GM23338 (cell line): ENCODE measurements around the gene CHRNA7. TPM values are rescaled to one million over a fixed set of nuclear protein-coding genes. Genes with fewer than 3 reads are reported as not detected.

Source experiments
- ATAC-seq: fragments of 200-7000 bp; cut with Tn5 transposase; 3 replicates; pipeline ENCODE4 v1.9.1; 2020
- DNase-seq: peaks from one replicate; pipeline ENCODE4 v3.0.0-alpha.2; 2015; ENCODE audit warnings: low spot score
- H2AFZ ChIP-seq: fragments of 200-600 bp; sonication (generic); 2 replicates; pipeline ENCODE4 v1.8.0; 2016; ENCODE audit warnings: antibody characterized with exemption, mild to moderate bottlenecking, moderate library complexity
- H3F3A ChIP-seq: fragments of 200-600 bp; sonication (generic); replicated peaks from 2 replicates; pipeline ENCODE4 v1.8.0; 2017; ENCODE audit warnings: antibody characterized with exemption, mixed run types, low read depth
- H3K27ac ChIP-seq: fragments of 200-600 bp; sonication (generic); 2 replicates; pipeline ENCODE4 v1.6.1; 2016; ENCODE audit warnings: low read depth
- H3K27me3 ChIP-seq: fragments of 200-600 bp; sonication (generic); 2 replicates; pipeline ENCODE4 v1.8.0; 2016; ENCODE audit warnings: mild to moderate bottlenecking, mixed run types, moderate library complexity; ENCODE audit not compliant: insufficient read depth
- H3K36me3 ChIP-seq: fragments of 200-600 bp; sonication (generic); 2 replicates; pipeline ENCODE4 v1.8.0; 2016; ENCODE audit warnings: mild to moderate bottlenecking; ENCODE audit not compliant: insufficient read depth
- H3K4me1 ChIP-seq: fragments of 200-600 bp; sonication (generic); 2 replicates; pipeline ENCODE4 v1.8.0; 2016; ENCODE audit warnings: mild to moderate bottlenecking, moderate library complexity; ENCODE audit not compliant: insufficient read depth
- H3K4me2 ChIP-seq: fragments of 200-600 bp; sonication (generic); 2 replicates; pipeline ENCODE4 v1.7.1; 2017; ENCODE audit warnings: mixed run types
- H3K4me3 ChIP-seq: fragments of 200-600 bp; sonication (generic); 2 replicates; pipeline ENCODE4 v1.6.1; 2016; ENCODE audit warnings: mixed run types
- H3K79me2 ChIP-seq: fragments of 200-600 bp; sonication (generic); replicated peaks from 2 replicates; pipeline ENCODE4 v1.8.0; 2017; ENCODE audit warnings: mild to moderate bottlenecking; ENCODE audit not compliant: insufficient read depth
- H3K9me2 ChIP-seq: fragments of 200-600 bp; sonication (generic); 2 replicates; pipeline ENCODE4 v1.8.0; 2017; ENCODE audit not compliant: insufficient read depth
- H4K20me1 ChIP-seq: fragments of 200-600 bp; sonication (generic); replicated peaks from 2 replicates; pipeline ENCODE4 v1.8.0; 2017; ENCODE audit warnings: mild to moderate bottlenecking; ENCODE audit not compliant: insufficient read depth
- H3K27ac Mint-ChIP-seq: 2 replicates; pipeline ENCODE4 v1.8.0; 2020; ENCODE audit warnings: inconsistent platforms, mild to moderate bottlenecking, moderate library complexity, mixed read lengths
- H3K27me3 Mint-ChIP-seq: 3 replicates; pipeline ENCODE4 v1.8.0; 2022; ENCODE audit warnings: low read depth, mild to moderate bottlenecking, moderate library complexity, mixed read lengths, inconsistent platforms; ENCODE audit not compliant: insufficient read depth, poor library complexity
- H3K36me3 Mint-ChIP-seq: 3 replicates; pipeline ENCODE4 v1.8.0; 2021; ENCODE audit warnings: low read depth, mild to moderate bottlenecking, inconsistent platforms, moderate library complexity, mixed read lengths
- H3K4me1 Mint-ChIP-seq: 3 replicates; pipeline ENCODE4 v1.8.0; 2020; ENCODE audit warnings: mild to moderate bottlenecking, inconsistent platforms, mixed read lengths
- H3K4me3 Mint-ChIP-seq: 3 replicates; pipeline ENCODE4 v1.8.0; 2021; ENCODE audit warnings: moderate library complexity, mild to moderate bottlenecking, inconsistent platforms, mixed read lengths
- H3K9me3 Mint-ChIP-seq: 3 replicates; pipeline ENCODE4 v1.8.0; 2020; ENCODE audit warnings: moderate library complexity, mild to moderate bottlenecking, inconsistent platforms, mixed read lengths
- CREB1 ChIP-seq: fragments of 250-450 bp; sonication (Bioruptor Pico); IDR thresholded peaks from 2 replicates; pipeline ENCODE4 v1.5.0; 2020; ENCODE audit warnings: low read depth, mild to moderate bottlenecking, moderate library complexity
- CTCF ChIP-seq, 2 experiments: fragments of 200-600 bp in 1 of 2; sonication (generic) in 1 of 2; conservative IDR thresholded peaks; 2 replicates each; pipeline versions ENCODE4 v1.5.1 to v1.6.1; 2016 to 2017; ENCODE audit warnings: antibody characterized with exemption in 2 of 2, low read depth in 2 of 2, mild to moderate bottlenecking in 2 of 2, moderate library complexity in 1 of 2
- ETS1 ChIP-seq: IDR thresholded peaks from 2 replicates; pipeline ENCODE4 v1.6.1; 2016; ENCODE audit warnings: antibody characterized with exemption
- EZH2 ChIP-seq: fragments of 200-600 bp; sonication (generic); IDR thresholded peaks from one replicate; pipeline ENCODE4 v1.8.0; 2017; ENCODE audit warnings: antibody characterized with exemption, mild to moderate bottlenecking, low read depth; ENCODE audit not compliant: unreplicated experiment
- EZH2phosphoT487 ChIP-seq: fragments of 200-600 bp; sonication (generic); IDR thresholded peaks from one replicate; pipeline ENCODE4 v1.8.1; 2018; ENCODE audit warnings: antibody characterized with exemption; ENCODE audit not compliant: unreplicated experiment
- JUNB ChIP-seq: IDR thresholded peaks from one replicate; pipeline ENCODE4 v1.6.1; 2016; ENCODE audit warnings: antibody characterized with exemption; ENCODE audit not compliant: unreplicated experiment
- NANOG ChIP-seq: IDR thresholded peaks from 2 replicates; pipeline ENCODE4 v1.6.1; 2016; ENCODE audit warnings: antibody characterized with exemption, borderline replicate concordance
- POLR2AphosphoS5 ChIP-seq: IDR thresholded peaks from 2 replicates; pipeline ENCODE4 v1.6.1; 2016; ENCODE audit warnings: antibody characterized with exemption, low read depth
- REST ChIP-seq: IDR thresholded peaks from one replicate; pipeline ENCODE4 v1.6.1; 2018; ENCODE audit warnings: antibody characterized with exemption; ENCODE audit not compliant: unreplicated experiment
- STAT1 ChIP-seq: IDR thresholded peaks from one replicate; pipeline ENCODE4 v1.6.1; 2016; ENCODE audit warnings: antibody characterized with exemption; ENCODE audit not compliant: unreplicated experiment
- ZNF114 ChIP-seq: fragments of 250-450 bp; sonication (Bioruptor Pico); IDR thresholded peaks from 2 replicates; pipeline ENCODE4 v1.5.0; 2020; ENCODE audit warnings: mild to moderate bottlenecking, moderate library complexity
- ZNF331 ChIP-seq: fragments of 250-450 bp; sonication (Bioruptor Pico); IDR thresholded peaks from 2 replicates; pipeline ENCODE4 v1.5.0; 2020; ENCODE audit warnings: low read depth, mild to moderate bottlenecking, moderate library complexity
- ZNF462 ChIP-seq: fragments of 250-450 bp; sonication (Bioruptor Pico); IDR thresholded peaks from 2 replicates; pipeline ENCODE4 v1.5.0; 2020; ENCODE audit warnings: mild to moderate bottlenecking, moderate library complexity
- polyA plus RNA-seq: library from polyadenylated mRNA; unstranded; fragments of >200 nt; fragmentation: Nextera tagmentation; extraction: Ambion mirVana; gene quantifications from 2 replicates; pipeline ENCODE4 v1.2.1, GENCODE V29; 2016
- total RNA-seq: library from RNA; depleted of rRNA; stranded (reverse); fragments of >200 nt; shearing (Covaris generic); gene quantifications from 2 replicates; pipeline ENCODE4 v1.2.3, GENCODE V29; 2014

Gene CHRNA7
- total and polyA plus RNA-seq, 2 experiments from 2014 or later, result 4.6 to 8.2 TPM

GRCh38 chr15:32014953-32015352 is 15.4 kb upstream of the CHRNA7 start:
- ATAC-seq (no peak), DNase-seq (no peak)
- no peak overlapping the region for H3K4me3 ChIP-seq
- H3K79me2 ChIP-seq, result no peaks in the 10 kb centered on the region
- H3F3A ChIP-seq, result no peaks in the 10 kb centered on the region
- no peaks in the 10 kb centered on the region for H4K20me1 ChIP-seq
- no peaks in the 10 kb centered on the region for H3K9me2 ChIP-seq
- H3K4me1 Mint-ChIP-seq, result no peaks in the 10 kb centered on the region
- H3K4me1 ChIP-seq, result no peaks in the 10 kb centered on the region
- TF ChIP-seq EZH2 (no peak), EZH2phosphoT487 (no peak), ZNF331 (no peak), CTCF (conservative IDR thresholded peaks at IDR 0.05; ENCODE audit: low read depth in 2 of 2) (no peak), STAT1 (no peak), NANOG (no peak), POLR2AphosphoS5 (no peak), JUNB (no peak), REST (no peak), CREB1 (CRISPR knock-in tag) (no peak), ZNF114 (CRISPR knock-in tag) (no peak), ZNF462 (CRISPR knock-in tag) (no peak), ETS1 (no peak)
- H3K36me3 Mint-ChIP-seq, result no peaks in the 10 kb centered on the region
- H3K27ac ChIP-seq, result no peak overlapping the region
- no peak overlapping the region for H2AFZ ChIP-seq
- peaks cover 4% of the 10 kb centered on the region for H3K27me3 Mint-ChIP-seq
- H3K4me3 Mint-ChIP-seq, result no peak overlapping the region
- H3K9me3 Mint-ChIP-seq, result peaks cover 4% of the 10 kb centered on the region; the same call in 1 of the 3 replicates
- no peak overlapping the region for H3K4me2 ChIP-seq
- H3K36me3 ChIP-seq, result no peaks in the 10 kb centered on the region
- no peaks in the 10 kb centered on the region for H3K27me3 ChIP-seq
- H3K27ac Mint-ChIP-seq, result no peak overlapping the region
